Natural killer cell (primary cell): Measurements from ENCODE around the gene GALNT8. TPM values are rescaled to one million over a fixed set of nuclear protein-coding genes. Genes with fewer than 3 reads are reported as not detected.

Source experiments
- ATAC-seq, 3 donors: fragments of 150-1000 bp in 2 of 3; fragments of 200-7000 bp in 1 of 3; cut with Tn5 transposase; 1 replicate in 1 of 3; 2 replicates in 2 of 3; pipeline ENCODE4 v1.10.0; 2021; ENCODE audit warnings: mild to moderate bottlenecking in 2 of 3, moderate library complexity in 2 of 3
- DNase-seq, 2 donors: peaks; one replicate each; pipeline versions ENCODE4 v3.0.0 to v3.0.0-alpha.2; 2013 to 2021; ENCODE audit warnings: mixed read lengths in 1 of 2
- H3K27ac ChIP-seq: one replicate; pipeline ENCODE4 v1.5.1; 2013; ENCODE audit warnings: mild to moderate bottlenecking, low read length
- H3K27me3 ChIP-seq: one replicate; pipeline ENCODE4 v1.6.1; 2013; ENCODE audit warnings: low read length; ENCODE audit not compliant: control insufficient read depth, insufficient read depth
- H3K36me3 ChIP-seq: one replicate; pipeline ENCODE4 v1.6.1; 2013; ENCODE audit warnings: low read length; ENCODE audit not compliant: control insufficient read depth, insufficient read depth
- H3K4me1 ChIP-seq: one replicate; pipeline ENCODE4 v1.6.1; 2013; ENCODE audit warnings: low read length; ENCODE audit not compliant: control insufficient read depth, insufficient read depth
- H3K4me3 ChIP-seq: one replicate; pipeline ENCODE4 v1.5.1; 2013; ENCODE audit warnings: low read length
- H3K9me3 ChIP-seq: one replicate; pipeline ENCODE4 v1.6.1; 2013; ENCODE audit warnings: low read length; ENCODE audit not compliant: control insufficient read depth, insufficient read depth
- H3K27ac Mint-ChIP-seq, 2 donors: one replicate each; pipeline ENCODE4 v1.8.0; 2022; ENCODE audit warnings: mild to moderate bottlenecking in 2 of 2, mixed read lengths in 2 of 2, moderate library complexity in 1 of 2
- H3K27me3 Mint-ChIP-seq, 2 donors: one replicate each; pipeline ENCODE4 v1.8.0; 2022; ENCODE audit warnings: low read depth in 2 of 2, mixed read lengths in 2 of 2
- H3K36me3 Mint-ChIP-seq: one replicate; pipeline ENCODE4 v1.8.0; 2022; ENCODE audit warnings: mixed read lengths
- H3K4me1 Mint-ChIP-seq, 2 donors: one replicate each; pipeline ENCODE4 v1.8.0; 2022; ENCODE audit warnings: mixed read lengths in 2 of 2
- H3K4me3 Mint-ChIP-seq: one replicate; pipeline ENCODE4 v1.8.0; 2022; ENCODE audit warnings: mild to moderate bottlenecking, moderate library complexity, mixed read lengths
- H3K9me3 Mint-ChIP-seq, 2 donors: one replicate each; pipeline ENCODE4 v1.8.0; 2022; ENCODE audit warnings: mixed read lengths in 2 of 2
- WGBS: methylation state at CpG from one replicate; pipeline ENCODE4 v1.1.7; 2013; ENCODE audit warnings: missing lambda C conversion rate; ENCODE audit not compliant: insufficient coverage; 5-methylcytosine and 5-hydroxymethylcytosine counted together
- intact Hi-C: fragments of 100-400 bp; cut with micrococcal nuclease; formaldehyde crosslinking; loops from one replicate; pipeline ENCODE4 v1.14.2; 2022
- total RNA-seq, 4 donors: library from RNA; stranded (reverse); fragments of 120-200 nt in 1 of 4; gene quantifications; one replicate each; pipeline versions ENCODE4 v1.2.3 to v1.2.4, GENCODE V29; 2013 to 2022
- TF ChIP-seq, protein P1 (sequence below): fragments of 200-600 bp; IDR thresholded peaks from one replicate; pipeline ENCODE4 v1.8.0; 2022; ENCODE audit warnings: antibody characterized with exemption

Gene GALNT8
- total RNA-seq, 3 donors from 2014 or later (not counting 1 experiment from before 2014, with no cell fraction given) = 0.19 to 0.73 (median 0.41) TPM

DNA sequence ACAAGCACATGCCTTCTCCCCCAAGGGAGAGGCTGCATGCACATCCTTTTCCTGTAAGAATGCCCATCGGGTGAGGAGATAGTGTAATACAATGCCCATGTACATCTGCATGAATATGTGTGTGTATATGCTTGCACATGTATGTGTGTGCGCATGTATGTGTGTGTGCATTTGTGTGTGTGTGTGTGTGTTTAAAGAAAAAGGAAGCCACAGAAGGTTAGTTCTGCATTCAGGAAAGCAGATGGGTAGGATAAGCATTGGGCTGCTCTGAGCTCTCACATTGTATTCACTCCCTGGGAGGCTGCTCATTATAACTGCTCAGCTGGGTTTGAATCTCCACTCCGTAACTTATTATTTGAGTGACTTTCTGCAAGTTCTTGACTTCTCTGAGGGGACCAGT is 74.3 kb downstream of the GALNT8 start:
- TF ChIP-seq, protein P1, sequence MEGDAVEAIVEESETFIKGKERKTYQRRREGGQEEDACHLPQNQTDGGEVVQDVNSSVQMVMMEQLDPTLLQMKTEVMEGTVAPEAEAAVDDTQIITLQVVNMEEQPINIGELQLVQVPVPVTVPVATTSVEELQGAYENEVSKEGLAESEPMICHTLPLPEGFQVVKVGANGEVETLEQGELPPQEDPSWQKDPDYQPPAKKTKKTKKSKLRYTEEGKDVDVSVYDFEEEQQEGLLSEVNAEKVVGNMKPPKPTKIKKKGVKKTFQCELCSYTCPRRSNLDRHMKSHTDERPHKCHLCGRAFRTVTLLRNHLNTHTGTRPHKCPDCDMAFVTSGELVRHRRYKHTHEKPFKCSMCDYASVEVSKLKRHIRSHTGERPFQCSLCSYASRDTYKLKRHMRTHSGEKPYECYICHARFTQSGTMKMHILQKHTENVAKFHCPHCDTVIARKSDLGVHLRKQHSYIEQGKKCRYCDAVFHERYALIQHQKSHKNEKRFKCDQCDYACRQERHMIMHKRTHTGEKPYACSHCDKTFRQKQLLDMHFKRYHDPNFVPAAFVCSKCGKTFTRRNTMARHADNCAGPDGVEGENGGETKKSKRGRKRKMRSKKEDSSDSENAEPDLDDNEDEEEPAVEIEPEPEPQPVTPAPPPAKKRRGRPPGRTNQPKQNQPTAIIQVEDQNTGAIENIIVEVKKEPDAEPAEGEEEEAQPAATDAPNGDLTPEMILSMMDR = no peak
- WGBS = 52% methylated on average over 3 of the region's 3 CpGs
- Histone ChIP-seq H3K36me3 (no peaks in the 10 kb centered on the region), H3K27me3 (no peaks in the 10 kb centered on the region), H3K4me1 (no peaks in the 10 kb centered on the region), H3K4me3 (no peak overlapping the region), H3K27ac (no peak overlapping the region), H3K9me3 (no peaks in the 10 kb centered on the region)
- Mint-ChIP-seq H3K27me3 (peaks cover 20 to 43% of the 10 kb centered on the region in 2 donors), H3K4me3 (no peak overlapping the region), H3K9me3 (no peaks in the 10 kb centered on the region), H3K27ac (no peak overlapping the region), H3K36me3 (no peaks in the 10 kb centered on the region), H3K4me1 (no peaks in the 10 kb centered on the region)
- no peak for ATAC-seq
- DNase-seq = no peak
- intact Hi-C loops = no loop called here

DNA sequence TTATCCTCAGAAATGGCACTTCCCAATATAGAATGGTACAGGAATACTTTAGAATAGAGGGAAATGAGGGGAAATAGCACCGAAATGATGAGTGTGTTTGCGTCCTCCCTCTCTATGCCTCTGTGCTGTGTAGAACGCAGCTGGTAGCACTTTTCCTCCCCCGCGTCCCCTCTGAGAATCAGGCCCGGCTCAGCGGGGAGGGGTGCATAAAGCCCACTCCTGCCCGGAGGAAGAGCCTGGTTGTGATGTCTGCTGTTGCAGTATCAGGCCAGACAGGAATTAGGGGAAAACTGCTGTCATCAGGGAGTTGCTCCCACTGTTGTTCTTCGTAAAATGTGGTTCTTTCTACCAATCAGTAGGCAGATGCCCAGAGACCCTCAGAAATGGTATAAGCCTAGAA is 76.0 kb downstream of the GALNT8 start:
- no peaks in the 10 kb centered on the region for H3K4me1 ChIP-seq
- Mint-ChIP-seq H3K4me1 (no peaks in the 10 kb centered on the region), H3K9me3 (no peaks in the 10 kb centered on the region), H3K27me3 (peaks cover 16 to 42% of the 10 kb centered on the region in 2 donors), H3K4me3 (no peak overlapping the region), H3K27ac (no peak overlapping the region), H3K36me3 (no peaks in the 10 kb centered on the region)
- intact Hi-C loops = no loop called here
- H3K9me3 ChIP-seq = no peaks in the 10 kb centered on the region
- DNase-seq (no peak), ATAC-seq (no peak)
- no peaks in the 10 kb centered on the region for H3K36me3 ChIP-seq
- H3K4me3 ChIP-seq = no peak overlapping the region
- TF ChIP-seq, protein P1 = no peak
- H3K27me3 ChIP-seq = no peaks in the 10 kb centered on the region
- H3K27ac ChIP-seq = no peak overlapping the region
- 92% methylated on average over 9 of the region's 9 CpGs for WGBS

DNA sequence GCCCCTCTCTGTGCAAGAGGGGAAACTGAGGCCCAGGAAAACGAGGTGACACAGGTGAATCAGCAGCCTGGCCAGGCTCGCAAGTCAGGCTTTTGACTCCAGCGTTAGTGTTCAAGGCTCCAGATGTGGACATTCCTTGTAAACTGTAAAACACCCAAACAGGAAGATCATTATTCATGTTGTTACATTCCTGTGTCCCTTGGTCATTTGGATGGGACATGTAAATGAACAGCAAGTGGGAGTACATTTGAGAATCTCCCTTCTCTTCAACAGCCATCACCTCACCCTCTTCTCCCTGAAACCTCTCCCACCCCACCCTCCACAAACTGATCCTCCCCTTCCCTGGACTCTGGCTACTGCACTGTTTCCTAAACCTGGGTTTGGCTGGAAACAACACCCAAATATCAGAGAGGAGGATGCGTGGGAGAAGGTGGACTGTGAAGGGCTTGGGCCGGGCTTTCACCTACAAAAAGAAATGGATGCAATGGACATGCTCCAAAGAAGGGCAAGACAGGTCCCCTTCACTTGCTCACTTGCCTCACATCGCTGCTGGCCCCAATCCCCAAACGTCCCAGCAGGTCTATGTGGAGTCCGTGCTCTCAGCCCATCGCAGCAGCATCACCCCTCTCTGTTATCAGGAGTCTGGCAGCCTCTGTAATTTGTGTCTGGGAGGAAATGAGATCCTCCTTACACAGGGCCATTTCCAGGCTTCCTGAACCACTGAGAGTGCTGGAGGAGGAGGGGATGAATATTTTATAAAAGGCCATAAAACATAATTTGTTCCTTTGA is 76.7 kb downstream of the GALNT8 start:
- Mint-ChIP-seq H3K4me3 (no peak overlapping the region), H3K36me3 (no peaks in the 10 kb centered on the region), H3K27ac (no peak overlapping the region), H3K4me1 (no peaks in the 10 kb centered on the region), H3K27me3 (peaks cover 16 to 35% of the 10 kb centered on the region in 2 donors), H3K9me3 (no peaks in the 10 kb centered on the region)
- Histone ChIP-seq H3K27ac (no peak overlapping the region), H3K4me3 (no peak overlapping the region), H3K9me3 (no peaks in the 10 kb centered on the region), H3K36me3 (no peaks in the 10 kb centered on the region), H3K4me1 (no peaks in the 10 kb centered on the region), H3K27me3 (no peaks in the 10 kb centered on the region)
- 62% methylated on average over 9 of the region's 9 CpGs for WGBS
- TF ChIP-seq, protein P1 = no peak
- ATAC-seq (no peak), DNase-seq (no peak)
- intact Hi-C loops = no loop called here

DNA sequence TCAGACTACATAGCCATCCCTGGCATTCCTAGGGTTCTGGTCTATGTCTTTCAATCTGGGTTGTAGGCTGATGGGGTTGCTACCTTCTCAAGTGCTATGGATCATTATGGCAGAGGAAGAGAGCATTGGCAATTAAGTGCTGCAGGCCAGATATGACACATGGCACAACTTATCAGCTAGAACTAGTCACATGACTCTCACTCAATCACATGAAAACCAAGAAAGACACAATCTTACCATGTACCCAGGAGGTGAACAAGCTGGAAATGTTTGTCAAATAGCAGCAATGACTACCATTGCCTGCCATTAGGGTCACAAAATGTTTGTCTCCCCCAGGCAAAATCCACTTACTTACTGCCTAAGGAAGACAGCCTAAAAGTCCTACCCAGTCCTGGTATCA is 80.4 kb downstream of the GALNT8 start:
- H3K36me3 ChIP-seq = no peaks in the 10 kb centered on the region
- H3K4me1 ChIP-seq = no peaks in the 10 kb centered on the region
- H3K9me3 ChIP-seq = no peaks in the 10 kb centered on the region
- Mint-ChIP-seq H3K4me3 (no peak overlapping the region), H3K36me3 (no peaks in the 10 kb centered on the region), H3K27ac (no peak overlapping the region), H3K27me3 (peaks cover 14 to 34% of the 10 kb centered on the region in 2 donors), H3K9me3 (no peaks in the 10 kb centered on the region), H3K4me1 (no peaks in the 10 kb centered on the region)
- no peak for ATAC-seq
- intact Hi-C loops = no loop called here
- no peak overlapping the region for H3K4me3 ChIP-seq
- no peak overlapping the region for H3K27ac ChIP-seq
- TF ChIP-seq, protein P1 = no peak
- DNase-seq = no peak
- no peaks in the 10 kb centered on the region for H3K27me3 ChIP-seq
